ENCODE data around the gene MED12.

GRCh38 chrX:71159335-71159734 is 40.9 kb downstream of the MED12 start:
- TF ChIP-seq POLR2A (IDR thresholded peaks at IDR 0.05; ENCODE audit: low read length) (no peak), GATA1 (IDR thresholded peaks at IDR 0.05; ENCODE audit: low read depth, low read length) (no peak)
